Thymus (tissue), 11 donors: ENCODE measurements around the gene AGAP3. TPM values are rescaled to one million over a fixed set of nuclear protein-coding genes. Genes with fewer than 3 reads are reported as not detected.
A peak's percentile ranks its signal among the peaks of the same experiment; 100 is the strongest.

Experiments
- DNase-seq, 9 donors: peaks; one replicate each; pipeline ENCODE4 v3.0.0-alpha.2; 2013; ENCODE audit warnings: low spot score in 9 of 9, low read depth in 6 of 9, missing footprints in 1 of 9
- H3K27ac ChIP-seq, 2 donors: one replicate each; pipeline ENCODE4 v1.5.1; 2013; ENCODE audit warnings: control low read depth in 1 of 2, low read depth in 1 of 2, low read length in 1 of 2, mild to moderate bottlenecking in 1 of 2, moderate library complexity in 1 of 2
- H3K27me3 ChIP-seq, 2 donors: one replicate each; pipeline ENCODE4 v1.5.1; 2013; ENCODE audit warnings: low read length in 1 of 2; ENCODE audit not compliant: control insufficient read depth in 2 of 2, insufficient read depth in 1 of 2
- H3K36me3 ChIP-seq, 2 donors: one replicate each; pipeline ENCODE4 v1.5.1; 2013; ENCODE audit warnings: low read length in 1 of 2, mild to moderate bottlenecking in 1 of 2, moderate library complexity in 1 of 2; ENCODE audit not compliant: control insufficient read depth in 2 of 2, insufficient read depth in 2 of 2
- H3K4me1 ChIP-seq, 2 donors: one replicate each; pipeline ENCODE4 v1.5.1; 2013; ENCODE audit warnings: low read length in 2 of 2; ENCODE audit not compliant: control insufficient read depth in 2 of 2, insufficient read depth in 2 of 2
- H3K4me3 ChIP-seq, 2 donors: one replicate each; pipeline ENCODE4 v1.5.1; 2013; ENCODE audit warnings: low read length in 2 of 2, control low read depth in 1 of 2, mild to moderate bottlenecking in 1 of 2
- H3K9me3 ChIP-seq, 2 donors: one replicate each; pipeline ENCODE4 v1.5.1; 2013; ENCODE audit warnings: low read length in 1 of 2, mild to moderate bottlenecking in 1 of 2; ENCODE audit not compliant: control insufficient read depth in 2 of 2, insufficient read depth in 1 of 2
- WGBS: extraction: QIAGEN DNeasy Blood & Tissue Kit; methylation state at CpG from one replicate; pipeline ENCODE4 v1.1.7; 2013; 5-methylcytosine and 5-hydroxymethylcytosine counted together
- polyA plus RNA-seq: library from polyadenylated mRNA; stranded (reverse); fragments of 200-250 nt; gene quantifications from one replicate; pipeline ENCODE4 v1.2.3, GENCODE V29; 2013
- total RNA-seq: library from RNA; stranded (reverse); fragments of 120-200 nt; gene quantifications from one replicate; pipeline ENCODE4 v1.2.4, GENCODE V29; 2013
- donor health status: healthy.

Gene AGAP3
- total and polyA plus RNA-seq, 2 donors, result 8.2 to 43.2 TPM

DNA sequence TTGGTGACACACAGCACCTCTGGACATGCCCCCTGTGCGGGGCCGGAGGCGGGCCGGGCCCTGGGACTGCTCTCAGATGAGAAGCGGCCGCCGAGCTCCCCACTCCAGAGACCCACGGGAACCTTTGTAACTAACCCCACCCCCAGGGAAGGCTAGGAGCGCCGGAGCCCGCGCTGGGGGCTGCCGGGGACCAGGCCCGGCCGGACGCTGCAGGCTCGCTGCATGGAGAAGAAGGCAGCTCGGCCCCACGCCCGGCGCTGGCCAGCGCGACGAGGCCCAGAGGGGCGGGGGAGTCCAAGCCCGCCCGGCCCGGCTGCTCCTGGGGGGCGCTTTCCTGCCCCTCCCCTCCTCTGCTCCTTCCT is 36.5 kb downstream of the AGAP3 start:
- Histone ChIP-seq H3K4me1 (peaks cover 0 to 2% of the 10 kb centered on the region in 2 donors), H3K27me3 (peaks cover 0 to 39% of the 10 kb centered on the region in 2 donors), H3K9me3 (peaks cover 0 to 6% of the 10 kb centered on the region in 2 donors), H3K36me3 (peaks cover 0 to 4% of the 10 kb centered on the region in 2 donors), H3K27ac (no peak overlapping the region), H3K4me3 (no peak overlapping the region)
- DNase-seq, result no peak
- 98% methylated on average over 29 of the region's 29 CpGs for WGBS

- 96% methylated on average over 50 of the region's 50 CpGs for WGBS
- DNase-seq, result no peak
Measured at GRCh38 chr7:151123158-151123821, 37.0 kb downstream of the AGAP3 start.

DNA sequence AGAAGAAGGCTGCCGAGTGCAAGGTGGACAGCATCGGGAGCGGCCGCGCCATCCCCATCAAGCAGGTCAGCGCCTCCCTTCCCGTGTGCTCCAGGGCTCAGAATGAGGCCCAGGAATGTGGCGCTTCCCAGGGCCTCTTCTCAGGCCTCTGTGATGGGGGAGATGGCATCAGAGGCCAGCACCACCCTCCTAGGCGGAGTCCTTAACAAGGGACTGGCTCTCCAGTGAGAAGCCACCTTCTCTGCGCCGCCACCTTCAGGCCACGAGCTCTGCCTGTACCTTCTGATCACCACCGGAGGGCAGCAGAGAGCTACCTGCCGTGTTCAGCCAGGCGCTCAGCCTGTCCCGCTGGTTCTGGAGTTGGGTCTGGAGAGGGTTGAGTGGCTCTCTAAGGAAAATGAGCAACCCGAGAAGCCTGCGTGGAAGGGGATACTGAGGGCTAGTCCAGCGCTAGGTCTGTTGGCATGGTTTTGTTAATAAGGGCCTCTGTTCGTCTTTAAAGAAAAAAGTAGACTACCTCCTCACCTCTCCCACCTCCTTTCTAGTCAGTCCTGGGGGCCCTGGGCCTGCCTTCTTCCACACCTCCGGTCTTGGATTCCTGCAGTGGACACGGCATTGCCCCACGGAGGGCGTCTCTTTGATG is 37.7 kb downstream of the AGAP3 start:
- Histone ChIP-seq H3K27ac (no peak overlapping the region), H3K4me3 (no peak overlapping the region), H3K9me3 (peaks cover 0 to 6% of the 10 kb centered on the region in 2 donors), H3K27me3 (peaks cover 0 to 38% of the 10 kb centered on the region in 2 donors), H3K36me3 (peaks cover 0 to 4% of the 10 kb centered on the region in 2 donors), H3K4me1 (peaks cover 0 to 2% of the 10 kb centered on the region in 2 donors)
- WGBS, result 59% methylated on average over 24 of the region's 24 CpGs
- DNase-seq, result peak; percentile 45 to 84 (median 65)

More at GRCh38 chr7:151123158-151123821, 37.0 kb downstream of the AGAP3 start:
- Histone ChIP-seq H3K4me1 (peaks cover 0 to 2% of the 10 kb centered on the region in 2 donors), H3K27ac (no peak overlapping the region), H3K27me3 (peaks cover 0 to 38% of the 10 kb centered on the region in 2 donors), H3K4me3 (no peak overlapping the region), H3K9me3 (peaks cover 0 to 6% of the 10 kb centered on the region in 2 donors), H3K36me3 (peaks cover 0 to 4% of the 10 kb centered on the region in 2 donors)

GRCh38 chr7:151124481-151124880 is 38.2 kb downstream of the AGAP3 start:
- H3K4me3 ChIP-seq, result no peak overlapping the region
- H3K4me1 ChIP-seq, result peaks cover 0 to 2% of the 10 kb centered on the region in 2 donors
- 96% methylated on average over 7 of the region's 7 CpGs for WGBS
- H3K9me3 ChIP-seq, result peaks cover 0 to 6% of the 10 kb centered on the region in 2 donors
- no peak overlapping the region for H3K27ac ChIP-seq
- peaks cover 0 to 4% of the 10 kb centered on the region in 2 donors for H3K36me3 ChIP-seq
- H3K27me3 ChIP-seq, result peaks cover 0 to 38% of the 10 kb centered on the region in 2 donors
- no peak for DNase-seq

GRCh38 chr7:151124899-151125399 is 38.7 kb downstream of the AGAP3 start:
- 96% methylated on average over 14 of the region's 14 CpGs for WGBS
- no peak overlapping the region for H3K4me3 ChIP-seq
- peaks cover 0 to 6% of the 10 kb centered on the region in 2 donors for H3K9me3 ChIP-seq
- no peak overlapping the region for H3K27ac ChIP-seq
- DNase-seq, result no peak
- peaks cover 0 to 38% of the 10 kb centered on the region in 2 donors for H3K27me3 ChIP-seq
- H3K4me1 ChIP-seq, result peaks cover 0 to 2% of the 10 kb centered on the region in 2 donors
- H3K36me3 ChIP-seq, result peaks cover 0 to 4% of the 10 kb centered on the region in 2 donors

DNA sequence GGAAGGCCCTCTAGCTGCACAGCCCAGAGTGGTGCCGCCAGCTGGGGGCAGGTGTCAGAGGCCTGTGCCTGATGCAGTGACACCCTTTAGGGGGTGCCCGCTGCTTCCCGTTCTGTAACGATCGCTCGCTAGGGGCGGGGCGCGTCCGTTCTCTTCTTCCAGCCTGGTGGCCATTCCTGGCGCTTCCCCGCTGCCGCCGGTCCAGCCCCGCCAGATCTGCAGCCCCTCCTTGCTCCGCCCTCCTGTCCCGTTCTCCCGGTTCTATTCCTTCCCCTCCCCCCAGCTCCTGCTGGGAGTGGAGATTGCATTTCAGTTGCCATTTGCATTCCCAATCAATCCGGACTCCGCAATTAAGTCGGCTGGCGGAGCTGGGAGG is 39.2 kb downstream of the AGAP3 start:
- H3K4me3 ChIP-seq, result no peak overlapping the region

DNA sequence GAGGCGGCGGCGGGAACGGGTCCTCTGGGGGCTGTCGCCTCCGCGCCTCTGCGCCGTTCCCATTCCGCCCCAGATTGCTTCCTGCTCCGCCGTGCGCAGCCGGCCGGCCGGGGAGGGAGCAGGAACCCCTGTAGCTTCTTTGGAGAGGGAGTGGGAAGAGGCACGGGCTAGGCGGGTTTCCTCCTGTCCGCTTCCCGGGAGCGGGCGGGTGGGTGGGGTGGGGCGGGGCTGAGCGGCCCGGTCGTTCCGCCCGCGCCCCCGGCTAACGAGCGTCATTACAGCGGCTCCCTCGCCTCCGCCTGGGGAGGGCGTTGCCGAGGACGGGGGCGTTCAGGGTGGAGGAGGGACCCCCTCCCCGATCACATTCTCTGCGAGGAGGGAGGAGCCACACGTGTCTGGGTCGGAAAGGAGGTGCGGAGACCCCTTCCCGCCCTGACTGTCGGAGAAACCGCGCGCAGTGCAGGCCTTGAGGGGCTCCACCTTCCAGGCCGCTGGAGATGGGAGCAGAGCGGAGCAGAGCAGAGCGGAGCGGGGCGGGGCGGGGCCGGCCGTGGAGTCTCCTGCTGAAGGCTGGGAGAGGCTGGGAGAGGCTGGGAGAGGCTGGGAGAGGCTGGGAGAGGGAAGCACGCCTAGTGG is 39.7 kb downstream of the AGAP3 start:
- H3K4me1 ChIP-seq, result peaks cover 0 to 2% of the 10 kb centered on the region in 2 donors
- peaks cover 0 to 38% of the 10 kb centered on the region in 2 donors for H3K27me3 ChIP-seq
- peaks cover 0 to 6% of the 10 kb centered on the region in 2 donors for H3K9me3 ChIP-seq
- peaks cover 0 to 4% of the 10 kb centered on the region in 2 donors for H3K36me3 ChIP-seq
- DNase-seq, result no peak
- H3K4me3 ChIP-seq, result no peak overlapping the region
- WGBS, result 93% methylated on average over 58 of the region's 58 CpGs
- no peak overlapping the region for H3K27ac ChIP-seq

More for the DNA sequence above, 39.2 kb downstream of the AGAP3 start:
- peaks cover 0 to 2% of the 10 kb centered on the region in 2 donors for H3K4me1 ChIP-seq
- DNase-seq, result no peak
- no peak overlapping the region for H3K27ac ChIP-seq
- H3K27me3 ChIP-seq, result peaks cover 0 to 38% of the 10 kb centered on the region in 2 donors
- peaks cover 0 to 4% of the 10 kb centered on the region in 2 donors for H3K36me3 ChIP-seq
- 91% methylated on average over 22 of the region's 22 CpGs for WGBS
- peaks cover 0 to 6% of the 10 kb centered on the region in 2 donors for H3K9me3 ChIP-seq

- no peak for DNase-seq
- H3K9me3 ChIP-seq, result peaks cover 0 to 6% of the 10 kb centered on the region in 2 donors
- H3K4me3 ChIP-seq, result no peak overlapping the region
- no peak overlapping the region for H3K27ac ChIP-seq
- H3K36me3 ChIP-seq, result peaks cover 0 to 4% of the 10 kb centered on the region in 2 donors
- H3K27me3 ChIP-seq, result peaks cover 0 to 38% of the 10 kb centered on the region in 2 donors
- 91% methylated on average over 19 of the region's 19 CpGs for WGBS
- peaks cover 0 to 2% of the 10 kb centered on the region in 2 donors for H3K4me1 ChIP-seq
Measured at GRCh38 chr7:151126491-151127137, 40.3 kb downstream of the AGAP3 start.
